ENCODE results near the gene ITM2C.

Gene ITM2C

DNA sequence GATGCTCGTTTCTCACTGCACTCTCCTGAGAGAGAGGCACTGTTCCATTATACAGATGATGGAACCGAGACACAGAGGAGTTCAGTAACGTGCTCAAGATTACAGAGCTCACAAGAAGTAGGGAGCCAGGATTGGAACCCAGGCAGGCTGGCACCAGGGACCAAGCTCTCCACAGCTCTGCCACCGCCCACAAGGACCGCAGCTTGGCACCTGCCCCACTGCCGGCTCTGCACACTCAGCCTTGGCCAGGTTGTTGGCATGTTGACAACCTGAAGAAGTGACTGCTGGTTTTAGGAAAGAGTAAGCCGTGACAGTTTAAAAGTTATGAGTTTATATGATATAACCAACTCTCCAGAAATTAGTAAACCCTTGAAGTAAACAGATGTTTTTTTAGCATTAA is 48.0 kb upstream of the ITM2C start:
- ChIA-PET POLR2A (no interaction called here), CTCF (interaction anchor here (0.6 to 1.2 kb wide), 6 partner anchors 8 to 609 kb away, joined by 3 to 5 read pairs (median 4); no protein-coding TSS in a partner anchor)
- Histone ChIP-seq H3K4me3 (ENCODE audit: low read depth, low read length) (no peak overlapping the region), H3K27ac (ENCODE audit: extremely low read depth, low read depth, low read length) (no peak overlapping the region), H3K4me1 (ENCODE audit: control insufficient read depth, insufficient read depth, low read length) (no peaks in the 10 kb centered on the region), H3K9me3 (ENCODE audit: control insufficient read depth, insufficient read depth, low read depth, low read length) (no peaks in the 10 kb centered on the region), H3K36me3 (ENCODE audit: control insufficient read depth in 2 of 2, insufficient read depth in 1 of 2, low read length in 2 of 2) (peaks cover 0 to 73% of the 10 kb centered on the region in 2 experiments)
- TF ChIP-seq ZNF266 (tag by site-specific recombination; IDR thresholded peaks at IDR 0.05; ENCODE audit: low read depth): no peak
- no peak for TF ChIP-seq WT1 (tag by site-specific recombination; IDR thresholded peaks at IDR 0.05)
- no peak for TF ChIP-seq ZNF561 (tag by site-specific recombination; IDR thresholded peaks at IDR 0.05; ENCODE audit: borderline replicate concordance)
- TF ChIP-seq, protein P1, sequence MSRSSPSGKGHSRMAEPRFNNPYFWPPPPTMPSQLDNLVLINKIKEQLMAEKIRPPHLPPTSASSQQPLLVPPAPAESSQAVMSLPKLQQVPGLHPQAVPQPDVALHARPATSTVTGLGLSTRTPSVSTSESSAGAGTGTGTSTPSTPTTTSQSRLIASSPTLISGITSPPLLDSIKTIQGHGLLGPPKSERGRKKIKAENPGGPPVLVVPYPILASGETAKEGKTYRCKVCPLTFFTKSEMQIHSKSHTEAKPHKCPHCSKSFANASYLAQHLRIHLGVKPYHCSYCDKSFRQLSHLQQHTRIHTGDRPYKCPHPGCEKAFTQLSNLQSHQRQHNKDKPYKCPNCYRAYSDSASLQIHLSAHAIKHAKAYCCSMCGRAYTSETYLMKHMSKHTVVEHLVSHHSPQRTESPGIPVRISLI (tag by site-specific recombination; IDR thresholded peaks at IDR 0.05): no peak
- no peak for TF ChIP-seq ZNF2 (tag by site-specific recombination; IDR thresholded peaks at IDR 0.05)
- TF ChIP-seq ZNF24 (tag by site-specific recombination; IDR thresholded peaks at IDR 0.05): no peak
- TF ChIP-seq ZNF16 (tag by site-specific recombination; IDR thresholded peaks at IDR 0.05; ENCODE audit: low read depth): no peak
- no peak for TF ChIP-seq ZNF529 (tag by site-specific recombination; IDR thresholded peaks at IDR 0.05; ENCODE audit: insufficient replicate concordance)
- TF ChIP-seq, protein P2, sequence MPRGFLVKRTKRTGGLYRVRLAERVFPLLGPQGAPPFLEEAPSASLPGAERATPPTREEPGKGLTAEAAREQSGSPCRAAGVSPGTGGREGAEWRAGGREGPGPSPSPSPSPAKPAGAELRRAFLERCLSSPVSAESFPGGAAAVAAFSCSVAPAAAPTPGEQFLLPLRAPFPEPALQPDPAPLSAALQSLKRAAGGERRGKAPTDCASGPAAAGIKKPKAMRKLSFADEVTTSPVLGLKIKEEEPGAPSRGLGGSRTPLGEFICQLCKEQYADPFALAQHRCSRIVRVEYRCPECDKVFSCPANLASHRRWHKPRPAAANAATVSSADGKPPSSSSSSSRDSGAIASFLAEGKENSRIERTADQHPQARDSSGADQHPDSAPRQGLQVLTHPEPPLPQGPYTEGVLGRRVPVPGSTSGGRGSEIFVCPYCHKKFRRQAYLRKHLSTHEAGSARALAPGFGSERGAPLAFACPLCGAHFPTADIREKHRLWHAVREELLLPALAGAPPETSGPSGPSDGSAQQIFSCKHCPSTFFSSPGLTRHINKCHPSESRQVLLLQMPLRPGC (tag by site-specific recombination; IDR thresholded peaks at IDR 0.05): no peak
- TF ChIP-seq OVOL3 (tag by site-specific recombination; IDR thresholded peaks at IDR 0.05): no peak
- no peak for TF ChIP-seq KLF10 (tag by site-specific recombination; IDR thresholded peaks at IDR 0.05)
- no peak for TF ChIP-seq ZXDB (tag by site-specific recombination; IDR thresholded peaks at IDR 0.05)
- TF ChIP-seq SCRT2 (tag by site-specific recombination; IDR thresholded peaks at IDR 0.05): no peak
- no peak for TF ChIP-seq ZNF792 (tag by site-specific recombination; IDR thresholded peaks at IDR 0.05)
- TF ChIP-seq, protein P3, sequence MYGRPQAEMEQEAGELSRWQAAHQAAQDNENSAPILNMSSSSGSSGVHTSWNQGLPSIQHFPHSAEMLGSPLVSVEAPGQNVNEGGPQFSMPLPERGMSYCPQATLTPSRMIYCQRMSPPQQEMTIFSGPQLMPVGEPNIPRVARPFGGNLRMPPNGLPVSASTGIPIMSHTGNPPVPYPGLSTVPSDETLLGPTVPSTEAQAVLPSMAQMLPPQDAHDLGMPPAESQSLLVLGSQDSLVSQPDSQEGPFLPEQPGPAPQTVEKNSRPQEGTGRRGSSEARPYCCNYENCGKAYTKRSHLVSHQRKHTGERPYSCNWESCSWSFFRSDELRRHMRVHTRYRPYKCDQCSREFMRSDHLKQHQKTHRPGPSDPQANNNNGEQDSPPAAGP (tag by site-specific recombination; IDR thresholded peaks at IDR 0.05): no peak
- no peak for TF ChIP-seq ZNF184 (tag by site-specific recombination; IDR thresholded peaks at IDR 0.05)
- TF ChIP-seq, protein P4, sequence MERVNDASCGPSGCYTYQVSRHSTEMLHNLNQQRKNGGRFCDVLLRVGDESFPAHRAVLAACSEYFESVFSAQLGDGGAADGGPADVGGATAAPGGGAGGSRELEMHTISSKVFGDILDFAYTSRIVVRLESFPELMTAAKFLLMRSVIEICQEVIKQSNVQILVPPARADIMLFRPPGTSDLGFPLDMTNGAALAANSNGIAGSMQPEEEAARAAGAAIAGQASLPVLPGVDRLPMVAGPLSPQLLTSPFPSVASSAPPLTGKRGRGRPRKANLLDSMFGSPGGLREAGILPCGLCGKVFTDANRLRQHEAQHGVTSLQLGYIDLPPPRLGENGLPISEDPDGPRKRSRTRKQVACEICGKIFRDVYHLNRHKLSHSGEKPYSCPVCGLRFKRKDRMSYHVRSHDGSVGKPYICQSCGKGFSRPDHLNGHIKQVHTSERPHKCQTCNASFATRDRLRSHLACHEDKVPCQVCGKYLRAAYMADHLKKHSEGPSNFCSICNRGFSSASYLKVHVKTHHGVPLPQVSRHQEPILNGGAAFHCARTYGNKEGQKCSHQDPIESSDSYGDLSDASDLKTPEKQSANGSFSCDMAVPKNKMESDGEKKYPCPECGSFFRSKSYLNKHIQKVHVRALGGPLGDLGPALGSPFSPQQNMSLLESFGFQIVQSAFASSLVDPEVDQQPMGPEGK (tag by site-specific recombination; IDR thresholded peaks at IDR 0.05): no peak
- TF ChIP-seq, protein P5, sequence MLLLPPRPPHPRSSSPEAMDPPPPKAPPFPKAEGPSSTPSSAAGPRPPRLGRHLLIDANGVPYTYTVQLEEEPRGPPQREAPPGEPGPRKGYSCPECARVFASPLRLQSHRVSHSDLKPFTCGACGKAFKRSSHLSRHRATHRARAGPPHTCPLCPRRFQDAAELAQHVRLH (tag by site-specific recombination; IDR thresholded peaks at IDR 0.05): no peak
- no peak for TF ChIP-seq ZNF132 (tag by site-specific recombination; IDR thresholded peaks at IDR 0.05; ENCODE audit: borderline replicate concordance)

DNA sequence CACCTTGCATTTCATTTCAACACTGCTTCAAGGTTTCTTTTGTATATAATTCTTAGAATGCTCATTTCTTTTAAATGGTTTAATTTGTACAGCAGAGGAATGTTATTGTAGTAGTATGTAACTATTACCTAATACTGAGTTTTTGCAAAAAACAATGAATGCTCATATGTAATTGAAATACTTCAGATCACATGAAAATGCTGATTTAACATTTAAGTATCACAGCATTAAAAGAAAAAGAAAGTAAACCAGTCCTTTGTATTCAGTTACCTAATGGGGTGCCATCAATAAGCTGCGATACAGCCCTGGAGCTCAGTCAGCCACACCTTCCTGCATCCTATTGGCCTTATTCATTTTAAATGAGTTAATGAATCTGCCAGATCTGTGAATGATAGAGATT is 45.3 kb upstream of the ITM2C start:
- ChIA-PET POLR2A (no interaction called here), CTCF (interaction anchor here (0.7 to 2.7 kb wide), 3 partner anchors 168 to 239 kb away, joined by 3 to 8 read pairs (median 3); no protein-coding TSS in a partner anchor)
- no peak overlapping the region for H3K4me3 ChIP-seq (ENCODE audit: low read depth, low read length)
- H3K4me1 ChIP-seq (ENCODE audit: control insufficient read depth, insufficient read depth, low read length): no peaks in the 10 kb centered on the region
- H3K9me3 ChIP-seq (ENCODE audit: control insufficient read depth, insufficient read depth, low read depth, low read length): no peaks in the 10 kb centered on the region
- no peak overlapping the region for H3K27ac ChIP-seq (ENCODE audit: extremely low read depth, low read depth, low read length)
- peaks cover 0 to 55% of the 10 kb centered on the region in 2 experiments for H3K36me3 ChIP-seq (ENCODE audit: control insufficient read depth in 2 of 2, insufficient read depth in 1 of 2, low read length in 2 of 2)
- no peak for TF ChIP-seq ZNF133 (tag by site-specific recombination; IDR thresholded peaks at IDR 0.05)
- TF ChIP-seq ZNF555 (tag by site-specific recombination; conservative IDR thresholded peaks at IDR 0.05): no peak
- TF ChIP-seq ZNF560 (tag by site-specific recombination; IDR thresholded peaks at IDR 0.05; ENCODE audit: borderline replicate concordance): no peak
- TF ChIP-seq, protein P6, sequence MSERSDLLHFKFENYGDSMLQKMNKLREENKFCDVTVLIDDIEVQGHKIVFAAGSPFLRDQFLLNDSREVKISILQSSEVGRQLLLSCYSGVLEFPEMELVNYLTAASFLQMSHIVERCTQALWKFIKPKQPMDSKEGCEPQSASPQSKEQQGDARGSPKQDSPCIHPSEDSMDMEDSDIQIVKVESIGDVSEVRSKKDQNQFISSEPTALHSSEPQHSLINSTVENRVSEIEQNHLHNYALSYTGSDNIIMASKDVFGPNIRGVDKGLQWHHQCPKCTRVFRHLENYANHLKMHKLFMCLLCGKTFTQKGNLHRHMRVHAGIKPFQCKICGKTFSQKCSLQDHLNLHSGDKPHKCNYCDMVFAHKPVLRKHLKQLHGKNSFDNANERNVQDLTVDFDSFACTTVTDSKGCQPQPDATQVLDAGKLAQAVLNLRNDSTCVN (tag by site-specific recombination; optimal IDR thresholded peaks at IDR 0.05): no peak
- no peak for TF ChIP-seq ZNF366 (tag by site-specific recombination; conservative IDR thresholded peaks at IDR 0.05)
- no peak for TF ChIP-seq BCL11B (tag by site-specific recombination; IDR thresholded peaks at IDR 0.05; ENCODE audit: low read depth)
- TF ChIP-seq ZNF302 (tag by site-specific recombination; IDR thresholded peaks at IDR 0.05; ENCODE audit: low read depth): no peak
- no peak for TF ChIP-seq ZNF776 (tag by site-specific recombination; IDR thresholded peaks at IDR 0.05; ENCODE audit: borderline replicate concordance)
- no peak for TF ChIP-seq ZNF510 (tag by site-specific recombination; IDR thresholded peaks at IDR 0.05; ENCODE audit: insufficient replicate concordance)
- no peak for TF ChIP-seq ZNF701 (tag by site-specific recombination; IDR thresholded peaks at IDR 0.05)
- no peak for TF ChIP-seq ZBTB7A (tag by site-specific recombination; IDR thresholded peaks at IDR 0.05; ENCODE audit: low read depth)

Measured in HEK293 (cell line).